Type B pancreatic cell (in vitro differentiated cells): ENCODE measurements around the gene ACAA1. TPM values are rescaled to one million over a fixed set of nuclear protein-coding genes. Genes with fewer than 3 reads are reported as not detected.

ENCODE experiments used
- DNase-seq: peaks from one replicate; pipeline ENCODE4 v3.0.0; 2021; ENCODE audit warnings: mixed read lengths; ENCODE audit not compliant: unreplicated experiment; ENCODE audit errors: extremely low spot score
- H3K27ac Mint-ChIP-seq: 2 replicates; pipeline ENCODE4 v1.8.0; 2021; ENCODE audit warnings: mild to moderate bottlenecking, mixed read lengths
- H3K27me3 Mint-ChIP-seq: 2 replicates; pipeline ENCODE4 v1.8.0; 2021; ENCODE audit warnings: mixed read lengths
- H3K36me3 Mint-ChIP-seq: 2 replicates; pipeline ENCODE4 v1.8.0; 2021; ENCODE audit warnings: mixed read lengths
- H3K4me1 Mint-ChIP-seq: one replicate; pipeline ENCODE4 v1.8.0; 2021; ENCODE audit warnings: mixed read lengths; ENCODE audit not compliant: unreplicated experiment
- H3K4me3 Mint-ChIP-seq: 2 replicates; pipeline ENCODE4 v1.8.0; 2021; ENCODE audit warnings: mild to moderate bottlenecking, mixed read lengths
- H3K9me3 Mint-ChIP-seq: 2 replicates; pipeline ENCODE4 v1.8.0; 2021; ENCODE audit warnings: mixed read lengths
- long read RNA-seq: library from polyadenylated mRNA; unstranded; transcript quantifications from one replicate; pipeline ENCODE4 v2.0.0, GENCODE V29; 2020
- total RNA-seq: library from RNA; stranded (reverse); gene quantifications from 2 replicates; pipeline ENCODE4 v1.2.1, GENCODE V29; 2021; ENCODE audit warnings: low replicate concordance
- TF ChIP-seq, protein P1 (sequence below): fragments of 200-600 bp; sonication (generic); conservative IDR thresholded peaks from 2 replicates; pipeline ENCODE4 v1.5.0; 2021; ENCODE audit warnings: antibody characterized with exemption, mild to moderate bottlenecking

The ACAA1 gene, protein sequence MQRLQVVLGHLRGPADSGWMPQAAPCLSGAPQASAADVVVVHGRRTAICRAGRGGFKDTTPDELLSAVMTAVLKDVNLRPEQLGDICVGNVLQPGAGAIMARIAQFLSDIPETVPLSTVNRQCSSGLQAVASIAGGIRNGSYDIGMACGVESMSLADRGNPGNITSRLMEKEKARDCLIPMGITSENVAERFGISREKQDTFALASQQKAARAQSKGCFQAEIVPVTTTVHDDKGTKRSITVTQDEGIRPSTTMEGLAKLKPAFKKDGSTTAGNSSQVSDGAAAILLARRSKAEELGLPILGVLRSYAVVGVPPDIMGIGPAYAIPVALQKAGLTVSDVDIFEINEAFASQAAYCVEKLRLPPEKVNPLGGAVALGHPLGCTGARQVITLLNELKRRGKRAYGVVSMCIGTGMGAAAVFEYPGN
- 81.2 and 118 TPM in 2 replicates for total RNA-seq
- long read RNA-seq, transcript ACAA1-202 (12 exons, 1,785 nt) = major isoform, 77 of 106 reads
- long read RNA-seq, partial matches to known transcripts = 1 of 106 reads
- long read RNA-seq, other reads (novel, unspliced or antisense) = 24 of 106 reads

DNA sequence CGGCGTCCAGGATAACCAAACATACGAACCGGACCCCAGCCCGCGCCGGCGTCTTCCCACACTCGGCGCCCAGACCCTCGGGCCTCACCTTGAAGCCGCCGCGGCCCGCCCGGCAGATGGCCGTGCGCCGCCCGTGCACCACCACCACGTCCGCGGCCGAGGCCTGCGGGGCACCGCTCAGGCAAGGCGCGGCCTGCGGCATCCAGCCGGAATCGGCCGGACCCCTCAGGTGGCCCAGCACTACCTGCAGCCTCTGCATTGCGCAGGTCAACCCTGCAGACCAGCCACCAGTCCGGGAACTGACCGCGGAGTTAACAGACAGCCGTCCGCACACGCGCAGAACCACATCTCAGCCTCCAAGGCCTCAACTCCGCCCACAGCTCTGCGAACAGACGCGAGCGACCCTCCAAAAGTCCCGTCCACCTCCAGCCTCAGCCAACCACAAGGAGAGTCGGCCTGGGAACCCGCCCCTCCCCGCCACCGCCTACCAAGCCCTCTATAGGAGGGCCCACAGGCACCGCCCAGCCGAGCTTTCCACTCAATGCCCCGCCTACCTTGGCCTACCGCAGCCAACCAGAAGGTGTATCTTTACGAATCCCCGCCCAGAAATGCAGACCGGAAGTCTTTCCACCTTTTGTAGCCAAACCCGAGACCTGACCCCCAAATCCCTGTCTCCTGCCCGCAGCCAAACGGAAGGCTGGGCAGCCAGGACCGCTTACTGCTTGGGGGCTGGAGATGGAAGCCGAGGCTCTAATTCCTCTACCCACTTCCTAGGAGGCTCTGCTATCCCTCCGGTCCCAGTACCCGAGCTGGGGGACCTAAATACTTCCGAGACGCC, at the start of gene ACAA1:
TSS of gene ACAA1 (minus strand) at position 351 of the 838 bp plus-strand sequence. CDS start at position 259, 92 bp downstream.
- Mint-ChIP-seq H3K4me1 (peaks cover 43% of the 10 kb centered on the region), H3K36me3 (peaks cover 23% of the 10 kb centered on the region), H3K27me3 (no peaks in the 10 kb centered on the region), H3K4me3 (peak within 1 kb of the TSS; percentile 92), H3K27ac (peak within 1 kb of the TSS; percentile 95), H3K9me3 (no peaks in the 10 kb centered on the region)
- peak; percentile 98 for DNase-seq
- TF ChIP-seq, protein P1, sequence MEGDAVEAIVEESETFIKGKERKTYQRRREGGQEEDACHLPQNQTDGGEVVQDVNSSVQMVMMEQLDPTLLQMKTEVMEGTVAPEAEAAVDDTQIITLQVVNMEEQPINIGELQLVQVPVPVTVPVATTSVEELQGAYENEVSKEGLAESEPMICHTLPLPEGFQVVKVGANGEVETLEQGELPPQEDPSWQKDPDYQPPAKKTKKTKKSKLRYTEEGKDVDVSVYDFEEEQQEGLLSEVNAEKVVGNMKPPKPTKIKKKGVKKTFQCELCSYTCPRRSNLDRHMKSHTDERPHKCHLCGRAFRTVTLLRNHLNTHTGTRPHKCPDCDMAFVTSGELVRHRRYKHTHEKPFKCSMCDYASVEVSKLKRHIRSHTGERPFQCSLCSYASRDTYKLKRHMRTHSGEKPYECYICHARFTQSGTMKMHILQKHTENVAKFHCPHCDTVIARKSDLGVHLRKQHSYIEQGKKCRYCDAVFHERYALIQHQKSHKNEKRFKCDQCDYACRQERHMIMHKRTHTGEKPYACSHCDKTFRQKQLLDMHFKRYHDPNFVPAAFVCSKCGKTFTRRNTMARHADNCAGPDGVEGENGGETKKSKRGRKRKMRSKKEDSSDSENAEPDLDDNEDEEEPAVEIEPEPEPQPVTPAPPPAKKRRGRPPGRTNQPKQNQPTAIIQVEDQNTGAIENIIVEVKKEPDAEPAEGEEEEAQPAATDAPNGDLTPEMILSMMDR = no peak

DNA sequence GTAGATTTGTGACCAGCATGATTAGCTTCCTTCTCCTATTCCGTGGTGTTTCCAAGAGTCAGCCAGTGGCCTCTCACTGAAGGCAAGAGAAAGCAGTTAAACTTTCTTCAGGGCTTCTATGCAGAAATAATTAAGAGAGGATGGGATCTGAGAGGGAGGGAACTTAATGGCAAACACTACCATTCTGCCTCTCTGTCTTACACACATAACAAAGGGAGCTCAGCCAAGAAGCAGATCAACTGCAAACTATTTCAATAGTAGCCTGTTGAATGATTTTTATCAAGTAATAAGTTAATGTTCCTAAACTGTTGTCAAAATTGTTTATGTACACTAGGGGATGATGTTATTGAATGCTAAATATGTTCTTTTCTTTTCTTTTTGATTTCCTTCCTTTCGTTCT, 40.3 kb upstream of the ACAA1 start:
- DNase-seq = no peak
- TF ChIP-seq, protein P1 = no peak
- H3K4me1 Mint-ChIP-seq = peaks cover 23% of the 10 kb centered on the region
- H3K36me3 Mint-ChIP-seq = peaks cover 10% of the 10 kb centered on the region
- no peak overlapping the region for H3K4me3 Mint-ChIP-seq
- peak overlapping the region; percentile 37 for H3K27ac Mint-ChIP-seq
- H3K9me3 Mint-ChIP-seq = no peaks in the 10 kb centered on the region
- H3K27me3 Mint-ChIP-seq = no peaks in the 10 kb centered on the region

DNA sequence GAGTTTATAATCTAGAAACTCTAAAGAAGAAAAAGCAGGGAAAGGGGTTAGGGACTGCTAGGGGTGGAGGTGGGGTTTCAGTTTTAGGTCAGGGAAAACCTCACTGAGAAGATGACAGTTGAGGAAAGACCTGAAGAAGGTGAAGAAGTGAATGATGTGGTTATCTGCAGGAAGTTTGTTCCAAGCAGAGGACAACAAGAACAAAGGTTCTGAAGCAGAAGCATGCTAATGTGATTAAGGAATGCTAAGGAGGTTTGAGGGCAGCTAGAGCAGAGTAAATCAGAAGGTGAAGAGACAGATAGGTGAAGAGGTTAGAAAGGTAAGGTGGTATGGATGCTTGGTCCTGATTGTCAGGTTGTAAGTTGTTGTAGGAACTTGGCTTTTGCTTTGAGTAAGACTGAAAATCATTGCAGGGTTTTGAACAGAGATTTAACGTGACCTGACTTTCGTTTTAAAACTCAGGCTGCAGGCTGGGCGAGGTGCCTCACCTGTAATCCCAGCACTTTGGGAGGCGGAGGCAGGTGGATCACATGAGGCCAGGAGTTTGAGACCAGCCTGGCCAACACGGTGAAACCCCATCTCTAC, 37.0 kb upstream of the ACAA1 start:
- Mint-ChIP-seq H3K4me1 (peaks cover 22% of the 10 kb centered on the region), H3K27ac (no peak overlapping the region), H3K9me3 (no peaks in the 10 kb centered on the region), H3K27me3 (no peaks in the 10 kb centered on the region), H3K4me3 (no peak overlapping the region), H3K36me3 (peaks cover 6% of the 10 kb centered on the region)
- TF ChIP-seq, protein P1 = no peak
- DNase-seq = no peak

DNA sequence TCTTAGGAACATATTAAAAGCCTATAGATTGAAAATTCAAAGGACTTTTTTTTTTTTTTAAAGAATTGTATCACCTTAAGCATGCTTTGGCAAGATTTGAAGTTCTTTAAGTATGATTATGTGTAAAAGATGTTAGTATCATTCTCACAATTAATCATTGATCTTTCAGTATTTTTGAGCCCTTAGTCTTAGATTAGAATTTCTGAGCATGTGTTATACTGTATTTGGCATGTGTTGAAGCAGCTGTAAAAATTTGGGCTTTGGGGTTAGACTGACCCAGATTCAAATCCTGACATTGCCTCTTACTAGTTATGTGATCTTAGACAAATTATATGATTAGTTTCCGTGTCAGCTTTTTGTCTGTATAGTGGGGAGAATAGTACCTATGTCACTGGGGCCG, 34.7 kb upstream of the ACAA1 start:
- no peak overlapping the region for H3K27ac Mint-ChIP-seq
- no peak for DNase-seq
- TF ChIP-seq, protein P1 = no peak
- peaks cover 5% of the 10 kb centered on the region for H3K36me3 Mint-ChIP-seq
- no peak overlapping the region for H3K4me3 Mint-ChIP-seq
- no peaks in the 10 kb centered on the region for H3K27me3 Mint-ChIP-seq
- no peaks in the 10 kb centered on the region for H3K9me3 Mint-ChIP-seq
- H3K4me1 Mint-ChIP-seq = peaks cover 27% of the 10 kb centered on the region

DNA sequence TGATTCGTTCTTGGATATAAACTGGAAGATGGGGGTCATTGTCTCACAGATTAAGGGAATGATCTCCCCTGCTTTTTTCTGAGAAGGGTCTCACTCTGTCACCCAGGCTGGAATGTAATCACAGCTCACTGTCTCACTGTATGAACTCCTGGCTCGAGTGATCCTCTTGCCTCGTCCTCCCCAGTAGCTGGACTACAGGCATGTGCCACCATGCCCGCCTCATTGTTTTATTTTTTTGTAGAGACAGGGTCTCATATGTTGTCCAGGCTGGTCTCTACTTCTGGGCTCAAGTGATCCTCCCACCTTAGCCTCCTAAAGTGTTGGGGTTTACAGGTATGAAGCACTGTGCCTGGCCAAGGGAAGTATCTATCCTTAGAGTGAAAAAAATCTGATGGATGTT, 33.8 kb upstream of the ACAA1 start:
- Mint-ChIP-seq H3K4me3 (no peak overlapping the region), H3K4me1 (peaks cover 26% of the 10 kb centered on the region), H3K36me3 (peaks cover 9% of the 10 kb centered on the region), H3K9me3 (no peaks in the 10 kb centered on the region), H3K27ac (no peak overlapping the region), H3K27me3 (no peaks in the 10 kb centered on the region)
- TF ChIP-seq, protein P1 = no peak
- DNase-seq = no peak
